HG02642 (cell line): ENCODE data around the gene POC1A.

Experiments
- ATAC-seq: cut with Tn5 transposase; IDR thresholded peaks from one replicate; pipeline ENCODE4 v1.9.1; 2021; ENCODE audit warnings: mild to moderate bottlenecking; ENCODE audit not compliant: unreplicated experiment, poor library complexity

Gene POC1A

GRCh38 chr3:52109611-52110301 lies 44.5 kb downstream of the POC1A start:
- no peak for ATAC-seq

DNA sequence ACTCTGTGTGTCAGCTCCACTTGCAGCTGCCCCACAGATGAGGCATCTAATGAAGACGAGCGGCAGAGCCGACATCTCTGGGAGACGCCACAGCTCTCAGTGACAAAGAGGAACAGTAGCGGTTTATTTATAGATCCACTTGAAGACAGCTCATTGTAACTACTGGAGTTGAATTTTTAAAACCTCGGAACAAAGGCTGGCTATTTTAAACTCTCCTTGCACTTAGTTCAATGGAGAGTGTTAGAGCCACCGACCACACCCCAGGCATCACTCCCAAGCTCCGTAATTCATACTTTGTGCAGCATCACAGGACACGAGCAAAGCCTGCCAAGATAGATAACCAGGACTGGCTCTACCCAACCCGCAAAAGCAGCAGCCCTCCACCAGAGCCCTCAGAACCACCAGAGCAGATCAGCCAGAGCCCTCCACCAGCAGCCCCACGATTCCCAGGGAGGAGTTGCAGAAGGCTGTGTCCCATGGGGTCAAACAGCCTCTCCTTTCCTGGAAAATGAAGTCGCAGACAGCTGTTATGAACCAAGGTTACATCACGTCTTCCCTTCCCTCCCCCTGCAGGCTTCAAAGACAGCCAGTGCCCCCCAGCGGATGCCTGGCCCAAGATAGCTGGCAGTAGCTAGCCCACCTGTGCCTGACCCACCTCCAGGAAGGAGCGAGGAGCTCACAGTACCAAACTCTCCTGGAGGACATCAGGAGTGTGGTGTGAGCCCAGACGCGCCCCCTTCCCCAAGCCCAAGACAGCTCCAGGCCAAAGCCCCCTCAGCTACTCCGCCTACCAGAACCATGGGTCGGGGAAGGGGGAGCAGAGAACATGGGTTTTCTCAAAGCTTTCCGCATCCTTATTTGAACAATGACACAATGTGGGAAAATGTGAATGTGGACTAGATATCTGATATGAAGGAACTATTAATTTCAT lies 45.7 kb downstream of the POC1A start:
- ATAC-seq: no peak

- no peak for ATAC-seq
Measured at GRCh38 chr3:52106951-52107611, 47.1 kb downstream of the POC1A start.

- no peak for ATAC-seq
Measured at GRCh38 chr3:52104684-52105640, 49.3 kb downstream of the POC1A start.

DNA sequence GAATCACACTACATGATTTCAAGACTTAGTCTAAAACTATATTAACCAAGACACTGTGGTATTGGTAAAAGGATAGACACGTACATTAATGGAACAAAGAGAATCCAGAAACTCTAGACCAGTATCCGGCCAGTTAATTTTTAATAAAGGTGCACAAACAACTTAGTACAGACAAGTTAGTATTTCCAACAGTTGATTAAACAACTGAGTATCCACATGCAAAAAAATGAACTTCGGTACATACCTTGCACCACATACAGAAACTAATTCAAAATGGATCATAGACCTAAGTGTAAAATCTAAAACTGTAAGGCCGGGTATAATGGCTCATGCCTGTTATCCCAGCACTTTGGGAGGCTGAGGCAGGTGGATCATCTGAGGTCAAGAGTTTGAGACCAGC lies 51.3 kb downstream of the POC1A start:
- ATAC-seq: no peak

DNA sequence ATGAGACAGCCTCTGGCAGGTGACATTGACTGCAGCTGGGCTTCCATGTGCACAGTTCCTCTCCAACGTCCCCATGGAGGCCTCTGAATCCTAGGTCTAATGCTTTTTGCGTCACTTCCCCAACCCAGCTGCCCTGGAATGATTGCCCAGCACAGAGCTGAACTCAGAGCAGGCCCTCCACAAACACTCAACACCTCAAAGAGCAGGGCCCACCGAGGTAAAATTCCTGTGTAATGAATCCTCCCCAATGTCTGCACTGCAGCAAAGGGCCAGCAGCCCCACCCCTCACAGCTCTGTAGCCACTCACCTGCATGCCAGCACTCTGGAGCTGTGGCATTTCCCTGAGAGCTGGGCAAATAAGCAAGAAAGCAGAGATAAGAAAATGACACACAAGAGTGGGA lies 55.2 kb downstream of the POC1A start:
- ATAC-seq: no peak

GRCh38 chr3:52097851-52098507 lies 56.2 kb downstream of the POC1A start:
- no peak for ATAC-seq

DNA sequence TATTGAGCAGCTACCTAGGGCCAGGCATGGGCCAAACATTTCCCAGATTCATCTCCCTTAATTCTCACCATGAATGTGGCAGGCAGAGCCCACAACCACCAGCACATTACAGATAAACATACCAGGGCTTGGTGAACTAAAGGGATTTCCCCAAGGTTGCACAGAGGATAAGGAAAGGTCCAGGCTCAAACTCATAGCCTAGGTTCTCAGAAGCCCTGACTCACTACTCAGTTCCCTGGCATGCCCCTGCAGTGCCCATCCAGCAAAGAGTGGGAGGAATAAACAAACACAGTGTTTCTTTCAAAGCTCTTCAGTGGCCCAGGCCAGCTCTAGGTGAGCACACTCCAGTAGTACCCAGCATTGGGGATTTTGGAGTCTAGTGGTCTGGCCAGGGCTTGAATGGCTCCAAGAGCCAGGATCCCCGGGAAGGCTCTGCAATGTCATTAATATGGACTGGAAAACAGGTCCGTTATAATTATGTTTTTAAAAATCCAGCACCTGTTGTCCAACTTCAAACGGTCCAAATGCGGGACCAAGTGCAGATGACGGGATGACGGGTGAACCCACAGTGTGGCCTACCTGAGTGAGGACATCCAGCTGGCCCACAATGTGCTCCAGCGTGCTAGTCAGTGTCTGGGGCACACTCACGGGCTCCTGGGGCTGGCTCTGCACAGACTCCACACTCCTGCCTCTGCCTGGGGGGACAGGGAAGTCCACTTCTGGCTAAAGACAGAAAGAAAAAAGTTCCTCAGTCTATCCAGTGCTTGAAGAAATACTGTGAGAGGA lies 58.0 kb downstream of the POC1A start:
- ATAC-seq: no peak

GRCh38 chr3:52094571-52095485 lies 59.4 kb downstream of the POC1A start:
- no peak for ATAC-seq

DNA sequence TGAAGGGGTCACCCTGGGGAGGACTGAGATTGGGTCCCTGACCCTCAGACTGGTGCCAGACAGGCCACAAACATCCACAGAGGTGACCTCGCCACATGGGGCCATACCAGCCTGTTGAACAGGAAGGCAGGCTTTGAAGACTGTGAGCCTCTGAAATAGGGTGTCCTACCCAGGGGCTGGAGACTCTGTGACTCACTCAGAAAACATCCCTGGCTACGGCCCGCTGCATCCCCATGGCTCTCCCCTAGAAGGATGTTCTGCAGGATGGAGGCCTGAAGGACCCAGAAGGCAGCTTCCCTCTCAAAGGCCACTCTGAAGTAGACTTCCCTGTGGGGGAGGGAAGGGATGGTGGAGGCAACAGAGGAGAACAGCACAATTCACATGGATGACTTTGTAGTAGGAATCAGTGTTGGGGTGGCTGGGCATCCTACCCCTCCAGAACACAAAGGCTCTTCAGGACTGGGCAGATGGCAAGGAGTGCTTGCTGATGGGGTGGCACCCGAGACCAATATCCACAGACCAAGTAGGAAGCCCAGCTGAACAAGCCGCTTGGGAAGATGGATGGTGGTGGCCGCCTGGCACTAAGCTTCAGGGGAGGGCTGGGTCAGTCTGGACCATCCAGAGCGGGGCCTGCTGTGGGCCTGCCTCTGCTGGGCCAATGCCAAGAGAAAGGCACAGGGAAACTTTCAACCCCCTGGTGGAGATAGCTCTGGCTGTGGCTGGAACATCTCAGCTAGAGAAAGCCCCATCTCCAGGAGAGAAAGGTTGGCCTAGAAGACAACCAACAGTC lies 60.3 kb downstream of the POC1A start:
- no peak for ATAC-seq

GRCh38 chr3:52092891-52093290 lies 61.3 kb downstream of the POC1A start:
- no peak for ATAC-seq

GRCh38 chr3:52092271-52092660 lies 62.0 kb downstream of the POC1A start:
- ATAC-seq: no peak

DNA sequence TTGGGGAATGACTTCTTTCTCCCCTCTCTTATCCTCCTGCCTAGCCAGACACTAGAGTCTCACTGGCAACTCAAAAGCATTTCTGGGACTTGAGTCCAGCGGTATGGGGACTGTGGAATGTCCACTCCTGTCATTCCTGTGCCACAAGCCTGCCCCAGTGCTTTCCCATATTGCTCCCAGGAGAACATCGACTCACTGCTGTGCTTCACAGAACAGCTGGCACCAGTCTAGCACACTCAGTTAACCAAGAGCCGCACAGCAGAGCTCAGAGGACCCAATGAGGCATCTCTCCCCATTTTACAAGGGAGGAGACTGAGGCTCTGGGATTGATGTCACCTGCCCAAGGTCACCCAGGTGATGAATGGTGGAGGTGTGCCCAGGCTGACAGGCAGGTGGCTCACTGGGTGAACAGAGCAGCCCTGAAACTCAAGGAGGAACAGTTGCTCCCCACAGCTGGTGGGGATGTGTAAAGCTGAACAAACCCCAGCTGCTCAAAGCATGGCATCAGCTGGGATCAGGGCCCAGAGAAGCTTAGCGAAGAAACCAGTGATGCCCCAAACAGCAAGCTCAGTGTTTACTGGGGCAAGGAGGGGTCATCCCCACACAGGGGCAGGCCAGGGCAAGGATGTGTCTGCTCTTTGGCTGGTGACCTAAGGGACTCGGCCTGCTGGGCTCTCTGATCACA lies 62.5 kb downstream of the POC1A start:
- no peak for ATAC-seq

- no peak for ATAC-seq
Measured at GRCh38 chr3:52090933-52091468, 63.2 kb downstream of the POC1A start.

DNA sequence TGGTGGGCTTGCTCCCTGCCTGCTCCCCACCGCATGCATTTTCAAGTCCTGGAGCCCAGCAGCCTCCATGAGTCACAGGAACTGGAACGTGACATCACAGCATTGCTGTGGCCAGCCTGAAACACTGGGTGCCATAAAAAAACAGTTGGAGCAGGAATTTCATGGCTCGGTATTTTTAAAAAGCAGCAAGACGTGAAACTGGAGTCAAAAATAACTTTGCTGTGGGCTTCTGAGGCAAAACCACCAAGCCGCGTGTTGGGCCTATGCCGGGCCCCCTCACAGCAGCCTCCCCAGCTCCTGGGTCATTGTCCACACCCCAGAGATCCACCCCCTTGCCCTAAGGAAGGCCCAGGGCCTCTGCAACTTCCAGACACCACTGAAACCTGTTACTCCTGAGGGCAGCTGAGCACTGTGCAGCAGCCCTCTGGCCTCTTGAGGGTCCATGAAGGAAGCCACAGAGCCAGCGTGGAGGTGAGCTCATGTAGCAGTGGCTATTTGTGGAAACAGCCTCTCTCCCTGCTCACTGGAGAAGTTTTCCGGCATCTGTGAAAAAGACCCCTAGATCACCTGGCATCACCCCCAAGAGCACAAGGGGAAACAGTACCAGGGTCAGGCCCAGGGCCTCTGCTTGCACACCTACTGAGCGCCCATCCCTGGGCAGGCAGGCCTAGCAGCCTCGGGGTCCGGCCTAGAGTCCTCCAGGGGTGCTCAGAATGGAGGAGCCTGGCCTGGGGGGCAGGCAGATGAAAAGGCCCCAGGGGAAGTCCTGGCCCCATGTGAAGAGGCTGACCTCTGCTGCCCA lies 63.9 kb downstream of the POC1A start:
- no peak for ATAC-seq
